ENCODE results near the gene EXO5. TPM values are rescaled to one million over a fixed set of nuclear protein-coding genes. Genes with fewer than 3 reads are reported as not detected.

The EXO5 gene
- total and polyA plus RNA-seq, 4 donors, result 3.5 to 9.2 (median 5.4) TPM

DNA sequence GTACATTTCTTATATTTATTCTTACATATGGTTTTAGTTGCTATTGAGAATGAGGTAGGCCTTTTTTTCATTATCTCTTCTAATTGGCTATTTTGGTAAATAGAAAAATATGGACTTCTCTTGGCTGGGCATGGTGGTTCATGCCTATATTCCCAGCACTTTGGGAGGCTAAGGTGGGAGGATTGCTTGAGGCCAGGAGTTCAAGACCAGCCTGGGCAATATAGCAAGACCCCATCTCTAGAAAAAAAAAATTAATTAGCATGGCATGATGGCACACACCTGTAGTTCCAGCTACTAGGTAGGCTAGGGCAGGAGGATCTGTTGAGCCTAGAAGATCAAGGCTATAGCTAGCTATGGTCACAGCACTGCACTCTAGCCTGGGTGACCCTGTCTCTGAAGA lies 26.0 kb downstream of the EXO5 start:
- Histone ChIP-seq H3K9ac (ENCODE audit: low read depth in 1 of 2, low read length in 2 of 2) (no peak overlapping the region), H3K27ac (ENCODE audit: low read depth in 1 of 2, low read length in 2 of 2) (peak overlapping the region in 1 of 2 donors; percentile 55), H3K9me3 (ENCODE audit: control insufficient read depth in 4 of 4, low read length in 3 of 4) (no peaks in the 10 kb centered on the region), H3K4me1 (ENCODE audit: control insufficient read depth in 4 of 4, insufficient read depth in 4 of 4, low read length in 3 of 4) (peaks cover 3 to 26% (median 21%) of the 10 kb centered on the region in 4 donors), H3K27me3 (ENCODE audit: control insufficient read depth in 4 of 4, insufficient read depth in 4 of 4, low read length in 3 of 4) (no peaks in the 10 kb centered on the region), H3K4me3 (ENCODE audit: low read depth in 1 of 3, low read length in 3 of 3) (no peak overlapping the region), H3K36me3 (ENCODE audit: control insufficient read depth in 4 of 4, insufficient read depth in 3 of 4, low read depth in 1 of 4, low read length in 3 of 4) (peaks cover 0 to 4% (median 2%) of the 10 kb centered on the region in 4 donors)
- no peak for TF ChIP-seq TAF1 (conservative IDR thresholded peaks at IDR 0.05)
- TF ChIP-seq HNF4A (conservative IDR thresholded peaks at IDR 0.05), result no peak
- TF ChIP-seq, protein P1, sequence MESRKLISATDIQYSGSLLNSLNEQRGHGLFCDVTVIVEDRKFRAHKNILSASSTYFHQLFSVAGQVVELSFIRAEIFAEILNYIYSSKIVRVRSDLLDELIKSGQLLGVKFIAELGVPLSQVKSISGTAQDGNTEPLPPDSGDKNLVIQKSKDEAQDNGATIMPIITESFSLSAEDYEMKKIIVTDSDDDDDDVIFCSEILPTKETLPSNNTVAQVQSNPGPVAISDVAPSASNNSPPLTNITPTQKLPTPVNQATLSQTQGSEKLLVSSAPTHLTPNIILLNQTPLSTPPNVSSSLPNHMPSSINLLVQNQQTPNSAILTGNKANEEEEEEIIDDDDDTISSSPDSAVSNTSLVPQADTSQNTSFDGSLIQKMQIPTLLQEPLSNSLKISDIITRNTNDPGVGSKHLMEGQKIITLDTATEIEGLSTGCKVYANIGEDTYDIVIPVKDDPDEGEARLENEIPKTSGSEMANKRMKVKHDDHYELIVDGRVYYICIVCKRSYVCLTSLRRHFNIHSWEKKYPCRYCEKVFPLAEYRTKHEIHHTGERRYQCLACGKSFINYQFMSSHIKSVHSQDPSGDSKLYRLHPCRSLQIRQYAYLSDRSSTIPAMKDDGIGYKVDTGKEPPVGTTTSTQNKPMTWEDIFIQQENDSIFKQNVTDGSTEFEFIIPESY (IDR thresholded peaks at IDR 0.05), result no peak
- no peak for TF ChIP-seq GABPA (IDR thresholded peaks at IDR 0.05 in 1 of 2, conservative IDR thresholded peaks at IDR 0.05 in 1 of 2)
- no peak for TF ChIP-seq FOXA1 (IDR thresholded peaks at IDR 0.05)
- TF ChIP-seq EGR1 (IDR thresholded peaks at IDR 0.05; ENCODE audit: low read depth in 2 of 2), result no peak
- TF ChIP-seq, protein P2, sequence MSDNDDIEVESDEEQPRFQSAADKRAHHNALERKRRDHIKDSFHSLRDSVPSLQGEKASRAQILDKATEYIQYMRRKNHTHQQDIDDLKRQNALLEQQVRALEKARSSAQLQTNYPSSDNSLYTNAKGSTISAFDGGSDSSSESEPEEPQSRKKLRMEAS (IDR thresholded peaks at IDR 0.05), result no peak
- no peak for TF ChIP-seq NR2F2 (IDR thresholded peaks at IDR 0.05)
- TF ChIP-seq, protein P3, sequence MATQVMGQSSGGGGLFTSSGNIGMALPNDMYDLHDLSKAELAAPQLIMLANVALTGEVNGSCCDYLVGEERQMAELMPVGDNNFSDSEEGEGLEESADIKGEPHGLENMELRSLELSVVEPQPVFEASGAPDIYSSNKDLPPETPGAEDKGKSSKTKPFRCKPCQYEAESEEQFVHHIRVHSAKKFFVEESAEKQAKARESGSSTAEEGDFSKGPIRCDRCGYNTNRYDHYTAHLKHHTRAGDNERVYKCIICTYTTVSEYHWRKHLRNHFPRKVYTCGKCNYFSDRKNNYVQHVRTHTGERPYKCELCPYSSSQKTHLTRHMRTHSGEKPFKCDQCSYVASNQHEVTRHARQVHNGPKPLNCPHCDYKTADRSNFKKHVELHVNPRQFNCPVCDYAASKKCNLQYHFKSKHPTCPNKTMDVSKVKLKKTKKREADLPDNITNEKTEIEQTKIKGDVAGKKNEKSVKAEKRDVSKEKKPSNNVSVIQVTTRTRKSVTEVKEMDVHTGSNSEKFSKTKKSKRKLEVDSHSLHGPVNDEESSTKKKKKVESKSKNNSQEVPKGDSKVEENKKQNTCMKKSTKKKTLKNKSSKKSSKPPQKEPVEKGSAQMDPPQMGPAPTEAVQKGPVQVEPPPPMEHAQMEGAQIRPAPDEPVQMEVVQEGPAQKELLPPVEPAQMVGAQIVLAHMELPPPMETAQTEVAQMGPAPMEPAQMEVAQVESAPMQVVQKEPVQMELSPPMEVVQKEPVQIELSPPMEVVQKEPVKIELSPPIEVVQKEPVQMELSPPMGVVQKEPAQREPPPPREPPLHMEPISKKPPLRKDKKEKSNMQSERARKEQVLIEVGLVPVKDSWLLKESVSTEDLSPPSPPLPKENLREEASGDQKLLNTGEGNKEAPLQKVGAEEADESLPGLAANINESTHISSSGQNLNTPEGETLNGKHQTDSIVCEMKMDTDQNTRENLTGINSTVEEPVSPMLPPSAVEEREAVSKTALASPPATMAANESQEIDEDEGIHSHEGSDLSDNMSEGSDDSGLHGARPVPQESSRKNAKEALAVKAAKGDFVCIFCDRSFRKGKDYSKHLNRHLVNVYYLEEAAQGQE (IDR thresholded peaks at IDR 0.05), result no peak
- TF ChIP-seq YY1 (IDR thresholded peaks at IDR 0.05), result no peak
- TF ChIP-seq RXRA (IDR thresholded peaks at IDR 0.05), result no peak
- no peak for TF ChIP-seq HNF4G (IDR thresholded peaks at IDR 0.05)
- TF ChIP-seq, protein P4, sequence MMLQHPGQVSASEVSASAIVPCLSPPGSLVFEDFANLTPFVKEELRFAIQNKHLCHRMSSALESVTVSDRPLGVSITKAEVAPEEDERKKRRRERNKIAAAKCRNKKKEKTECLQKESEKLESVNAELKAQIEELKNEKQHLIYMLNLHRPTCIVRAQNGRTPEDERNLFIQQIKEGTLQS (IDR thresholded peaks at IDR 0.05), result no peak
- TF ChIP-seq SP1 (IDR thresholded peaks at IDR 0.05), result no peak
- TF ChIP-seq, protein P5, sequence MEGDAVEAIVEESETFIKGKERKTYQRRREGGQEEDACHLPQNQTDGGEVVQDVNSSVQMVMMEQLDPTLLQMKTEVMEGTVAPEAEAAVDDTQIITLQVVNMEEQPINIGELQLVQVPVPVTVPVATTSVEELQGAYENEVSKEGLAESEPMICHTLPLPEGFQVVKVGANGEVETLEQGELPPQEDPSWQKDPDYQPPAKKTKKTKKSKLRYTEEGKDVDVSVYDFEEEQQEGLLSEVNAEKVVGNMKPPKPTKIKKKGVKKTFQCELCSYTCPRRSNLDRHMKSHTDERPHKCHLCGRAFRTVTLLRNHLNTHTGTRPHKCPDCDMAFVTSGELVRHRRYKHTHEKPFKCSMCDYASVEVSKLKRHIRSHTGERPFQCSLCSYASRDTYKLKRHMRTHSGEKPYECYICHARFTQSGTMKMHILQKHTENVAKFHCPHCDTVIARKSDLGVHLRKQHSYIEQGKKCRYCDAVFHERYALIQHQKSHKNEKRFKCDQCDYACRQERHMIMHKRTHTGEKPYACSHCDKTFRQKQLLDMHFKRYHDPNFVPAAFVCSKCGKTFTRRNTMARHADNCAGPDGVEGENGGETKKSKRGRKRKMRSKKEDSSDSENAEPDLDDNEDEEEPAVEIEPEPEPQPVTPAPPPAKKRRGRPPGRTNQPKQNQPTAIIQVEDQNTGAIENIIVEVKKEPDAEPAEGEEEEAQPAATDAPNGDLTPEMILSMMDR (IDR thresholded peaks at IDR 0.05; ENCODE audit: low read depth, low read length, missing input control), result no peak
- DNase-seq (ENCODE audit: low spot score), result no peak

DNA sequence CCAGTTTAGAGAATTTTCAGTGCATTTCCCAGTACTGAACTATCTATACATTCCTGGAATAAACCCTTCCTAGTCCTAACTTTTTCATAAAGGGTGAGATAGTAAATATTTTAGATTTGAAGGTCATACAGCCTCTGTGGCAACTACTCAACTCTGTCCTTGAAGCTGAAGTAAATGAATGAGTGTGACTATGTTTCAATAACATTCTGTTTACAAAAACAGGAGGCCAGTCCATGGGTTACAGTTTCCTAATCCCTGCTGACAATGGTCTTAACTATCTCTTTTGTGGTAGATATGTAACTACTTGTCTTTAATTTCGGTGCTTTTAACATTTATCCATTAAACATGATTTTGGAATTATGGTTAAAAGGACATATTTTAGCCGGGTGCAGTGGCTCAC lies 27.2 kb downstream of the EXO5 start:
- Histone ChIP-seq H3K9me3 (ENCODE audit: control insufficient read depth in 4 of 4, low read length in 3 of 4) (no peaks in the 10 kb centered on the region), H3K4me1 (ENCODE audit: control insufficient read depth in 4 of 4, insufficient read depth in 4 of 4, low read length in 3 of 4) (peaks cover 3 to 23% (median 21%) of the 10 kb centered on the region in 4 donors), H3K27me3 (ENCODE audit: control insufficient read depth in 4 of 4, insufficient read depth in 4 of 4, low read length in 3 of 4) (no peaks in the 10 kb centered on the region), H3K9ac (ENCODE audit: low read depth in 1 of 2, low read length in 2 of 2) (no peak overlapping the region), H3K4me3 (ENCODE audit: low read depth in 1 of 3, low read length in 3 of 3) (no peak overlapping the region), H3K27ac (ENCODE audit: low read depth in 1 of 2, low read length in 2 of 2) (peak overlapping the region; percentile 45 to 55), H3K36me3 (ENCODE audit: control insufficient read depth in 4 of 4, insufficient read depth in 3 of 4, low read depth in 1 of 4, low read length in 3 of 4) (peaks cover 4 to 9% (median 5%) of the 10 kb centered on the region in 4 donors)
- 54% methylated on average over 2 of the region's 2 CpGs for WGBS
- DNase-seq (ENCODE audit: low spot score), result no peak
- TF ChIP-seq JUND (IDR thresholded peaks at IDR 0.05), result peak in 1 of 2 donors; percentile 33
- TF ChIP-seq SP1 (IDR thresholded peaks at IDR 0.05), result peak; percentile 34
- peak in 1 of 2 donors; percentile 68 for TF ChIP-seq RXRA (IDR thresholded peaks at IDR 0.05)
- TF ChIP-seq, protein P1 (IDR thresholded peaks at IDR 0.05), result peak; percentile 61
- TF ChIP-seq, protein P2 (IDR thresholded peaks at IDR 0.05), result peak; percentile 36
- TF ChIP-seq YY1 (IDR thresholded peaks at IDR 0.05), result no peak
- TF ChIP-seq FOXA1 (IDR thresholded peaks at IDR 0.05), result no peak
- no peak for TF ChIP-seq RAD21 (IDR thresholded peaks at IDR 0.05)
- TF ChIP-seq, protein P3 (IDR thresholded peaks at IDR 0.05), result peak; percentile 13

Data from liver (tissue), 9 donors.